GM21381 (cell line): ENCODE results near the gene FBXO28.
"Not testable (repeated sequence)": the region's sequence is repeated elsewhere in the genome, so short reads cannot be mapped to it uniquely, and the experiment has no call there.

Source experiments
- ATAC-seq: cut with Tn5 transposase; IDR thresholded peaks from one replicate; pipeline ENCODE4 v1.9.1; 2021; ENCODE audit warnings: mild to moderate bottlenecking, moderate library complexity; ENCODE audit not compliant: unreplicated experiment

Gene FBXO28

GRCh38 chr1:224183591-224184312 lies 69.8 kb downstream of the FBXO28 start:
- ATAC-seq: peak; percentile 42

- no peak for ATAC-seq
Measured at GRCh38 chr1:224185208-224185607, 71.3 kb downstream of the FBXO28 start.

GRCh38 chr1:224188286-224188685 lies 74.4 kb downstream of the FBXO28 start:
- no peak for ATAC-seq

GRCh38 chr1:224189561-224189960 lies 75.7 kb downstream of the FBXO28 start:
- ATAC-seq: no peak

GRCh38 chr1:224192082-224192788 lies 78.3 kb downstream of the FBXO28 start:
- no peak for ATAC-seq

GRCh38 chr1:224193319-224193966 lies 79.5 kb downstream of the FBXO28 start:
- no peak for ATAC-seq

- no peak for ATAC-seq
Measured at GRCh38 chr1:224196813-224197600, 83.1 kb downstream of the FBXO28 start.

- ATAC-seq: no peak
Measured at GRCh38 chr1:224198572-224198971, 84.7 kb downstream of the FBXO28 start.

- ATAC-seq: no peak
Measured at GRCh38 chr1:224199679-224200078, 85.8 kb downstream of the FBXO28 start.

GRCh38 chr1:224201383-224201782 lies 87.5 kb downstream of the FBXO28 start:
- no peak for ATAC-seq

- no peak for ATAC-seq
Measured at GRCh38 chr1:224201853-224202252, 87.9 kb downstream of the FBXO28 start.

GRCh38 chr1:224203243-224204016 lies 89.5 kb downstream of the FBXO28 start:
- ATAC-seq: peak; percentile 59

- ATAC-seq: no peak
Measured at GRCh38 chr1:224205438-224205840, 91.5 kb downstream of the FBXO28 start.

GRCh38 chr1:224205931-224206538 lies 92.1 kb downstream of the FBXO28 start:
- not testable (repeated sequence) for ATAC-seq

GRCh38 chr1:224211206-224211962 lies 97.5 kb downstream of the FBXO28 start:
- ATAC-seq: no peak
